Measurements from ENCODE around the gene PROB1. TPM values are rescaled to one million over a fixed set of nuclear protein-coding genes. Genes with fewer than 3 reads are reported as not detected.
A peak's percentile ranks its signal among the peaks of the same experiment; 100 is the strongest.

PROB1 gene
- total RNA-seq, 1 experiment from 2014 or later, result 1.7 TPM

DNA sequence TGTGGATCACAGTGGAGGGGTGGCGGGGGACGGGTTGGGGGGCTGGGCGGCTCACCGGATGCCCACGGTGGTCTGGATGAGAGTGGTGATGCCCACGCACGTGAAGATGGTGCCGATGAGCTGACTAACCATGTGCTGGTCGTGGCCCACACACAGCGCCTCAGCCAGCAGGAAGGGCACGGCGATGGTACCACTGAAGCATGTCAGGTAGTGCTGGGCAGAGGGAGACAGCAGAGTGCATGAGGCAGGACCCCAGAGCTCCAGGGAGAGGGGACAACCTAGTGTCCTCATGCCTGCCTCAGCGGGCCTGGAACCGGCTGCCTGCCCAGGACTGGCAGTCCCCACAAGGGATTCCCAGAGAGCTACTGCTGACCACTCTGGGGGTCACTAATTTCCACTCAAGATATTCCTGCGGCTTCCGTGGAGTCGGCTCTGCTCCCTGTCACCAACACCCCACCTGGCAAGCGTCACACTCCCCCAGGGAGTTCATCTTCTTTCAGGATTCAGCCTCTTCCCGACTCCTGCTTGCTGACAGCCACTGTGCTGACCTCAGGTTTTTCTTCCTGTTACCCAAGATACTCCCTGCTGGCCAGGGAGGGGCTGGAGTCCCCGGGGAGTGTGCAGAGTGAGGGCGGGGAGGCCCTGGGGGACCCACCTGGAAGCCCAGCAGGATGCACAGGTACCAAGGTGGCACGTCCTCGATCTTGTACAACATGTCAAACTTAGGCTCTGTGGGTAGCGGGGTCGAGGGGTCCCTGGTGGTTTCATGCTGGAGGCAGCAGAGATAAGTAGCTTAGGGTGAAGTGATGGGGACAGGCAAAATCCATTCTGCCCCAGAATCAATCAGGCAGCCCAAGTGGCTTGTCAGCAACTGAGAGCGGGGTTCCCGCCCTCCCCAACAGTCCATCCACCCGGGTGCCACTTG is 12.8 kb downstream of the PROB1 start:
- Histone ChIP-seq H3K27me3 (ENCODE audit: control insufficient read depth, insufficient read depth, low read length) (no peaks in the 10 kb centered on the region), H3K36me3 (replicated peaks; ENCODE audit: control insufficient read depth, insufficient read depth, low read length) (no peaks in the 10 kb centered on the region), H3K4me3 (ENCODE audit: insufficient read depth, low read depth, low read length) (no peak overlapping the region)
- no peak for DNase-seq

DNA sequence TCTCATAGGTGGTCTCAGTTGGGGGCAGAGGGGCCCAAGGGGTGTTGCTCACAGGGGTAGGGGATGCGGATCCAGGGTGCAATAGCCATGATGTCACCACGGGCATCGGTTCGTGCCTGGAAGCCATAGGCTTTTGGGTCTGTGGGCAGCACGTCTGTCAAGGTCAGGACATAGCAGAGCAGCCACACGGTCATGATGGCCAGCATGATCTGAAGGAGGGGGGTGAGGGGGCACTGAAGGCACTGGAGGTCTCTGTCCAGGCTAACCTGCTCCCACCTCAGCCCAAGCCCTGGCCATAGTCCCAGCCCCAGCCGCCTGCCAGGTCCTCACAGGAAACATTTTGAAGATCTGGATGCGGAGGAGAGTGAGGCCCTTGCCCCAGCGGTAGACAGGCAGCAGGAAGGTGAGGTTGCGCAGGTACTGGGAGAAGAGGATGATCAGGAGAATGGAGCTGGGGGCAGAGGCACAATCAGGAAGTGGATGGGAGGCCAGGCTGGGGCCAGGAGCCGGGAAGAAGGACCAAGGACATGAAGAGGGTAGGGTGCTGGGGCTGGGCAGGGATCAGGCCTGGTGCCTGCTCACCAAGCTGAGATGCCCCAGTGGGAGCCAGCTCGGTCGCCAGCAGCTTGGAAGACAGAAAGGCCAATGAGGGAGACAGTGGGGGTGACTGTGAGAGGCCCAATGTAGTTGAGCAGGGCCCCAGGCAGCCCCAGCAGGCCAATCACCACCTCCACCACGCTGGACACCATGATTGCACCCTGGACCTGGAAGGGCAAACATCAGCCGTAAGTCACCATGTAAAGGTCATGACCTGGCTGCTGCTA is 15.1 kb downstream of the PROB1 start:
- Histone ChIP-seq H3K36me3 (replicated peaks; ENCODE audit: control insufficient read depth, insufficient read depth, low read length) (no peaks in the 10 kb centered on the region), H3K4me3 (ENCODE audit: insufficient read depth, low read depth, low read length) (no peak overlapping the region), H3K27me3 (ENCODE audit: control insufficient read depth, insufficient read depth, low read length) (no peaks in the 10 kb centered on the region)
- DNase-seq, result peak; percentile 38

- H3K4me3 ChIP-seq (ENCODE audit: insufficient read depth, low read depth, low read length), result no peak overlapping the region
- H3K36me3 ChIP-seq (replicated peaks; ENCODE audit: control insufficient read depth, insufficient read depth, low read length), result no peaks in the 10 kb centered on the region; the same call in 1 of the 2 replicates
- DNase-seq, result peak; percentile 40
- H3K27me3 ChIP-seq (ENCODE audit: control insufficient read depth, insufficient read depth, low read length), result no peaks in the 10 kb centered on the region
Observed at GRCh38 chr5:139378941-139379361, 16.0 kb downstream of the PROB1 start.

DNA sequence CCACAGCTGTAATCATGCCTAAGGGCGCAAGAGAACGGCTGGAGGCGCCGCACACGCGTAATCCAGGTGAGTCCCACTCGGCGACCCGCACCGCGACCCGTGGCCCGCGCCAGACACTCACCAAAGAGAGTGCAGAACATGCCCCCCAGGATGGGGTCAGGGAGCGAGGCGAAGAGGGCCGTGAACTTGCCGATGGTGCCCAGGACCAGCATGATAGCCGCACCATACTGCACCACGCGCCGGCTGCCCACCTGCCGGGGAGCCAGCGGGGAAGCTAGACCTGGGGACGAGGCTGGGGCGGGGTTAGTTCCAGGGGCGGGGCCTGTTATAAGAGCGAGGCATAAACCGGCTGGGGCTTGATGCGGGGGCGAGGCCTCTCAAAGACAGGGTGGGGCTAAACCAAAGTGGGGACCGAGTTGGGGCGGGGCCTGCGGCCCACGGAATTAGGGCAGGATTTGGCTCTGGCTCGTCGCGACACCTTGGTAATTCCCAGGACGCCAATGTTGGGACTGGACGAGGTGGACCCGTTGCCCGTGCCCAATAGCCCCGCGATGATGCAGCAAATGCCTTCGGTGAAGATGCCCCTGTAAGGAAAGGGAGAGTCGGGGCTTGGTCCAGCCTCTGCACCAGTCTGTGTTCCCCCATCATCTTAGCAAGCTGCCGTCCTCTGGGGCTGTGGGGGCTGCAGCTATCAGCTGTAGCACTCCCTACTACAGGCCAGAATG is 16.6 kb downstream of the PROB1 start:
- Histone ChIP-seq H3K4me3 (ENCODE audit: insufficient read depth, low read depth, low read length) (peak overlapping the region; percentile 8; the same call in 1 of the 2 replicates), H3K36me3 (replicated peaks; ENCODE audit: control insufficient read depth, insufficient read depth, low read length) (no peaks in the 10 kb centered on the region; the same call in 1 of the 2 replicates), H3K27me3 (ENCODE audit: control insufficient read depth, insufficient read depth, low read length) (no peaks in the 10 kb centered on the region)
- DNase-seq, result peak; percentile 90

GRCh38 chr5:139377226-139377625 is 17.7 kb downstream of the PROB1 start:
- Histone ChIP-seq H3K27me3 (ENCODE audit: control insufficient read depth, insufficient read depth, low read length) (no peaks in the 10 kb centered on the region), H3K36me3 (replicated peaks; ENCODE audit: control insufficient read depth, insufficient read depth, low read length) (no peaks in the 10 kb centered on the region; the same call in 1 of the 2 replicates), H3K4me3 (ENCODE audit: insufficient read depth, low read depth, low read length) (no peak overlapping the region)
- peak; percentile 25 for DNase-seq

GRCh38 chr5:139376364-139376763 is 18.5 kb downstream of the PROB1 start:
- Histone ChIP-seq H3K27me3 (ENCODE audit: control insufficient read depth, insufficient read depth, low read length) (no peaks in the 10 kb centered on the region), H3K4me3 (ENCODE audit: insufficient read depth, low read depth, low read length) (no peak overlapping the region), H3K36me3 (replicated peaks; ENCODE audit: control insufficient read depth, insufficient read depth, low read length) (peaks cover 3% of the 10 kb centered on the region)
- DNase-seq, result no peak

DNA sequence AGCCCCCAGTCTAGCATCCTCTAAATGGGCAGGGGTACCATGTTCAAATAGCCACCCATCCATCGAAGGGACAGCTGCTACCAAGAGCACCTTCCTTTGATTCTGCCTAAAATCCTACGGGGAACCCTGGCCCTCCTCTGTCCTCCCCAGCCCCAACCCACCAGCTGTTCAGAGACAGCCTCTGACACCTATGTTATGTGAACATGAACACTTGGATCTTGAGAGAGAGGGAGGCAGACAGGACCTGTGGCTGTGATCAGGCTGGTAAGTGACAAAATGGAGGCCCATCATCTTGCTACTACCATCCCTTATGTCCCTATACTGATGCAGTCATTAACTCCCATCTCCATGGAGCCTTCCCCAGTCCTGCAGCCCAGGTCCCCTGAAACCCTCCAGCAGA is 20.0 kb downstream of the PROB1 start:
- Histone ChIP-seq H3K27me3 (ENCODE audit: control insufficient read depth, insufficient read depth, low read length) (no peaks in the 10 kb centered on the region), H3K36me3 (replicated peaks; ENCODE audit: control insufficient read depth, insufficient read depth, low read length) (peaks cover 5% of the 10 kb centered on the region), H3K4me3 (ENCODE audit: insufficient read depth, low read depth, low read length) (no peak overlapping the region)
- DNase-seq, result peak; percentile 36

DNA sequence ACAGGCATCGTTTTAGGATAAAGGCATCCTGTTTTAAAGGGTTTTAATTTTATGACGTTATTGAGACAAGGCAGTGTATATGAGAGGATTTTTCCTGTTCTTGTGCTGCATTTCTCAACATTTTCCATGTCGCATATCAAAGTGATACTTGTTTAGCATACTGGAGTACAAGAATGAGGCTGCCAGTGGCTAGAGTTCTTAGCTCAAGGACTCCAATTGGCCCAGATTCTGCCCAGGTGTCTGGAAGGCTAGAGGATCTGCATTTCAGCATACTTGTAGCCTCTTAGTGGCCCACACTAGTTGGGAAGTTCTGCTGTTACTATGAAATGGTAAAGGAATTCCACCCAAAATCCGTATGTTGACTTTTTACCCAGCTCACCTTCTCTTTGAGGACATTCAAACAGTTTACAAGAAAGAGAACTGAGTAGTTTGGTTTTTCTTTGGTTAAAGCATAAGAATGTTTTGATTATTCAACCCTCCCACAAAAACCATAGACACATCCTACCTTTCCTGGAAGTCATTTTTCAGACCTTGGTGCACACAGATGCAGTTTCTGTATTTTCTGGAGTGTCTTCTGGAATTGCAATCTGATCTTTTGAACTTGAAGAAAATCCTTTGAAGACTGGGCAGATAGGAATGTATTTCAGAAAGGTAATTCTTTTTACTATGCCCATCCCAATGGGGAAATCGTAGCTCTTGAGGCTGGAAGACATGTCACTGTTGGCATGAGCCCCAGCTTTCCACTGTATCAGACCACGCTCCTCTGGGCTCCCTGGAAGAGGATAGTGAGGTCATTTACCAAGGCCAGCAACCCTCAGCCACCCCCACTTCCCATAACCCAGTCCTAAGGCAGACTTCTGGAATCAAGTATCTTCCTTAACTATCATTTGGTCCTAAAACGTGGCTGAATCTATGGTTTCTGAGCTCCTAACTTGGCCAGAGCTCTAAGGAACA is 23.1 kb downstream of the PROB1 start:
- H3K36me3 ChIP-seq (replicated peaks; ENCODE audit: control insufficient read depth, insufficient read depth, low read length), result peaks cover 11% of the 10 kb centered on the region
- no peaks in the 10 kb centered on the region for H3K27me3 ChIP-seq (ENCODE audit: control insufficient read depth, insufficient read depth, low read length)
- no peak for DNase-seq
- no peak overlapping the region for H3K4me3 ChIP-seq (ENCODE audit: insufficient read depth, low read depth, low read length)

DNA sequence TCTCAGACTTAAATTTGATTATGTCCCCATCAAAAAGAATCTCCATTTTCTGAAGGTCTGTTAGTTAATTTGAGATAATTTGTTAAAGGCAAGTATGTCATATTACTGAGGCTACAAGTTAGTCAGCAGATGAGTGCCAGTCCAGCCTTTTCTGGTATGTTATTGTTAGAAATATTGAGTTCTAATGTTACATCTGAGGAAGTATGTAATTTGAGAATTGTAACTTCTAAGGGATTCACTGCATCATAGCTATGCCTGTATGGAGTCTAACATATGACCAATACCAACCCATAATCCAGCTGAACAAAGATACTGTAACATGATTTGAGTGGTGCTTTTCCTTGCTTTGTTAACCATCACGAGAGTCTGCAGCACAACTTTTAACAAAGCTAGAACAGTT is 25.7 kb downstream of the PROB1 start:
- Histone ChIP-seq H3K36me3 (replicated peaks; ENCODE audit: control insufficient read depth, insufficient read depth, low read length) (peaks cover 21% of the 10 kb centered on the region), H3K4me3 (ENCODE audit: insufficient read depth, low read depth, low read length) (no peak overlapping the region), H3K27me3 (ENCODE audit: control insufficient read depth, insufficient read depth, low read length) (no peaks in the 10 kb centered on the region)
- DNase-seq, result no peak

- peaks cover 23% of the 10 kb centered on the region for H3K36me3 ChIP-seq (replicated peaks; ENCODE audit: control insufficient read depth, insufficient read depth, low read length)
- no peaks in the 10 kb centered on the region for H3K27me3 ChIP-seq (ENCODE audit: control insufficient read depth, insufficient read depth, low read length)
- H3K4me3 ChIP-seq (ENCODE audit: insufficient read depth, low read depth, low read length), result no peak overlapping the region
- no peak for DNase-seq
Observed at GRCh38 chr5:139368613-139369012, 26.3 kb downstream of the PROB1 start.

- Histone ChIP-seq H3K36me3 (replicated peaks; ENCODE audit: control insufficient read depth, insufficient read depth, low read length) (peaks cover 17% of the 10 kb centered on the region), H3K4me3 (ENCODE audit: insufficient read depth, low read depth, low read length) (no peak overlapping the region), H3K27me3 (ENCODE audit: control insufficient read depth, insufficient read depth, low read length) (no peaks in the 10 kb centered on the region)
- DNase-seq, result no peak
Observed at GRCh38 chr5:139364466-139364865, 30.4 kb downstream of the PROB1 start.

DNA sequence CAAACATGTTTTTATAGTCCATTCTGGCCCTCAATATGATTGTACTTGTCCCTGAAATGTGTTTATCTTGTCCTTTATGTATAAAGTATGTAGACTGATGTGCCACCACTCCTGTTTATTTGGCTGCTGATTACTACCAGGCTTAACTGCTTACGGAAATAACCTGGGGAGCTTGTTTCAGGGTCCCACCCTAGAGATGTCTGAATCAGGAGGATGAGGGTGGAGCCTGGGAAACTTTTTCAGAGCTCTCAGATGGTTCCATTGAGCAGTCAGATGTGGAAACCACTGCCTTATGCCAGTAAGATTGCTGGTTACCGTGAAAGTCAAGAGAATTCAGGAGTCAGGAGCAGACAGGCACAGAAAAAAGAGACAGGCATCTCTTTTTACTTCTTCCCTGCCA is 31.0 kb downstream of the PROB1 start:
- Histone ChIP-seq H3K4me3 (ENCODE audit: insufficient read depth, low read depth, low read length) (no peak overlapping the region), H3K36me3 (replicated peaks; ENCODE audit: control insufficient read depth, insufficient read depth, low read length) (peaks cover 17% of the 10 kb centered on the region), H3K27me3 (ENCODE audit: control insufficient read depth, insufficient read depth, low read length) (no peaks in the 10 kb centered on the region)
- DNase-seq, result no peak

DNA sequence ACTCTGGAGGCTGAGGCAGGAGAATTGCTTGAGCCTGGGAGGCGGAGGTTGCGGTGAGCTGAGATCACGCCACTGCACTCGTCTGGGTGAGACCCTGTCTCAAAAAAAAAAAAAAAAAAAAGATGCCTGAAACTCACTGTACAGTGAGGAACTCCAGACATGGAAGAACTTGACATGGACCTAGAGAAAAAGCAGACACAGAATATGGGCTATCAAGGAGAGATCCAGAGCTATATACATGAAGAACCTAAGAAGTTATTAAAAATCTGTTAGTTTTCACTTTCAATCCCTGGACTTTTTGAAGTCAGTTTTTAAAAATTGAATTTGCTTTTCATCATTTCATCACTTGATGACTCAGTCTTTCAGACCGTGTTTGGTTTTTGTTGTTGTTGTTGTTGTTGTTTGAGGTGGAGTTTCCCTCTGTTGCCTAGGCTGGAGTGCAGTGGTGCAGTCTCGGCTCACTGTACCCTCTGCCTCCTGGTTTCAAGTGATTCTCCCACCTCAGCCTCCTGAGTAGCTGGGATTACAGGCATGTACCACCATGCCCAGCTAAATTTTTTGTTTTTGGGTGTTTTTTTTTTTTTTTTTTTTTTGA is 33.0 kb downstream of the PROB1 start:
- Histone ChIP-seq H3K36me3 (replicated peaks; ENCODE audit: control insufficient read depth, insufficient read depth, low read length) (peaks cover 13% of the 10 kb centered on the region), H3K4me3 (ENCODE audit: insufficient read depth, low read depth, low read length) (no peak overlapping the region), H3K27me3 (ENCODE audit: control insufficient read depth, insufficient read depth, low read length) (no peaks in the 10 kb centered on the region)
- no peak for DNase-seq

Data from H7 (cell line).